Measurements from ENCODE around the gene CAT.

The CAT gene

DNA sequence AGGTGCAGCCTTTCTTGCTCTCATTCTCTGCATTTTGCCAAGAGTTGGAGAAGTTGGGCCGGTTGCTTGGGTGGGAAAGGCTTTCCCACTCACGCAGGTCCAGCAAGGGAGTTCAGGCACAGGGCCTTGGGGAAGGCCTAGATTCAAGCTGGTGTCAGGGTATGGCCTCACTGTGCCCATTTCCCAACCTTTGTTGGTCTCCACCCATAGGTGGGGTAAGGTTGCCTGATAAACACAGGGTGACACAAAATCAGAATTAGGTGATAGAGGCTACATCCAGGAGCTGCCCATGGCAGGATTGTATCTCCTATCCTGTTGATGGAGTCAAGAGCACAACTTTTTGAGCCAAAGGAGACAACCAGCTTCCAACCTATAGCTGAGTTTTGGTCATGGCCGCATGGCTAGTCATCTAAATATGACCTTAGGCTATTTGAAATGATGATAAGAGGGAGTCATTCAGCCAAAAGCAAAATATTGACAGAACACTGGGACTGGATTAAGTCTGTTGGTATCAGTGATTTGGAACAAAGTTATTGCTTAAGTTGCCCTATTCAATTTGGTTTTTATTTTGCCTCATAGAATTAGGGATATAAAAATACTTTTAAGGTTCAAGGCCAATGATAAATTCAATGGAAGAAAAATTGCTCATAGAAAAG is 20.9 kb downstream of the CAT start:
- DNase-seq (ENCODE audit: low read depth) = no peak

DNA sequence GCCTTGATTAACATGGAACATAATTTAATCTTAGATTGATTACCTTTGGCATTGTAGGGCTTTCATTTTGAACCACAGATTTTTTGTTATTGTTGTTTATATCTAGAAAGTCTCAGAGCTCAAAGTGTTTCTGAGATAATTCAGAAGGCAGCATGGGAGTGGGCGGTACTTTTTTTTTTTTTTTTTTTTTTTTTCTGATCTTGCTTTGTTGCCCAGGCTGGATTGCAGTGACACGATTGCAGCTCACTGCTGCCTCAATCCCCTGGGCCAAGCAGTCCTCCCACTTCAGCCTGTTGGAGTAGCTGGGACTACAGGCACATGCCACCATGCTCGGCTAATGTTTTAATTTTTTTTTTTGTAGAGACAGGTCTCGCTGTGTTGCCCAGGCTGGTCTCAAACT is 21.5 kb downstream of the CAT start:
- DNase-seq (ENCODE audit: low read depth) = no peak

- DNase-seq (ENCODE audit: low read depth) = no peak
Observed at GRCh38 chr11:34461215-34461614, 22.5 kb downstream of the CAT start.

- DNase-seq (ENCODE audit: low read depth) = no peak
Observed at GRCh38 chr11:34464591-34465051, 25.9 kb downstream of the CAT start.

GRCh38 chr11:34466802-34467488 is 28.2 kb downstream of the CAT start:
- DNase-seq (ENCODE audit: low read depth) = no peak

DNA sequence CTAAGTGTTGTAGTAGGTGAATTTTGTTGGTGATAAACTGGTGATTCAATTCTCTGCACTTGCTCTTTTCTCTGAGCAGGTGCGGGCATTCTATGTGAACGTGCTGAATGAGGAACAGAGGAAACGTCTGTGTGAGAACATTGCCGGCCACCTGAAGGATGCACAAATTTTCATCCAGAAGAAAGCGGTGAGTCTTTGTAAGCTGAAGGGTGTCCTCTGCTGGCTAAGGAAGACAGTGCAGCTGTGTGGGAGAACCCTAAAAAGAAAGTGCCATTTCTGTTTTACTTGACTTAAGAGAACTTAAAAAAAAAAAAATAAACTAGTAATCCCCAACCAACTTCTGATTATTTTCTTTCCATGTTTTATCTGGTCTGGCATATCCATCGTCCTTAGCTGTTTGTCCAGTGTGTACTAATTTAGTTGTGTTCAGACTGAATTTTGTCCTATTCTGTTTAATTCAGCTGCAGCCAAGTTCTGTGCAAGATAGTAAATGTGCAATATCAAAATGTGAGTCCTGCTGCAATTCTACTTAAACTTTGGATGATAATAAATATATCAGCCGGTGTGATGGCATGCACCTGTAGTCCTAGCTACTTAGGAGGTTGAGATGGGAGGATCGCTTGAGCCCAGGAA is 29.6 kb downstream of the CAT start:
- DNase-seq (ENCODE audit: low read depth) = no peak

DNA sequence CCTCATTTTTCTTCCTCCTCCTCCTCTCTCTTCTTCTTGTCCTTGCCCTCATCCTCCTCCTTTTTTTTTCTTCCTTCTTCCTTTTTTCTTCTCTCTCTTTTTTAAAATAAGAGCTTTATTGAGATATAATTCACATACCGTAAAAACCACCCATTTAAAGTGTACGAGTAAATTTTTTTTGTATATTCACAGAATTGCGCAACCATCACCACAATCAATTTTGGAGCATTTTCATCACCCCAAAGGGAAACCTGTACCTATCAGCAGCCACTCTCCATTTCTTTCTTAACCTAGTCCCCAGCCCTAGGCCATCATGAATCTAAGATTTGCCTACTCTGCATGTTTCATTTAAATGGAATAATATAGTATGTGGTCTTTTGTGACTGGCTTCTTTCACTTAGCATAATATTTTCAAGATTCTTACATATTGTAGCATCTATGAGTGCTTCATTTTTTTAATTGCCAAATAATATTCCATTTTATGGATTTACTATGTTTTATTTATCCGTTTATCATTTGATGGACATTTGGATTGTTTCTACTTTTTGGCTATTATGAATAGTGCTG is 35.0 kb downstream of the CAT start:
- DNase-seq (ENCODE audit: low read depth) = no peak

- DNase-seq (ENCODE audit: low read depth) = no peak
Observed at GRCh38 chr11:34475656-34476055, 36.9 kb downstream of the CAT start.

DNA sequence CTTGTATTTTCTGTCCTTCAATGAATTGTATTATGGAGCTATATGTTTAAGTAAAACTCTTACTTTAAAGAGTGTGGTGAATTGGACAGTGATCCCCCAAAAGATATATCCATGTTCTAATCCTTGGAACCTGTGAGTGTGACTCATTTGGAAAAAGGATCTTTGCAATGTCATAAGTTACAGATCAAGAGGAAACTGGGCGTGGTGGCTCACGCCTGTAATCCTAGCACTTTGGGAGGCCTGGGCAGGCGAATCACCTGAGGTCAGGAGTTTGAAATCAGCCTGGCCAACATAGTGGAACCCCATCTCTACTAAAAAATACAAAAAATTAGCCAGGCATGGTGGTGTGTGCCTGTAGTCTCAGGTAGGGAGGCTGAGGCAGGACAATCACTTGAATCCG is 38.1 kb downstream of the CAT start:
- DNase-seq (ENCODE audit: low read depth) = no peak

GRCh38 chr11:34478845-34479663 is 40.3 kb downstream of the CAT start:
- no peak for DNase-seq (ENCODE audit: low read depth)

- no peak for DNase-seq (ENCODE audit: low read depth)
Observed at GRCh38 chr11:34480314-34480713, 41.6 kb downstream of the CAT start.

GRCh38 chr11:34481307-34481706 is 42.6 kb downstream of the CAT start:
- DNase-seq (ENCODE audit: low read depth) = no peak

DNA sequence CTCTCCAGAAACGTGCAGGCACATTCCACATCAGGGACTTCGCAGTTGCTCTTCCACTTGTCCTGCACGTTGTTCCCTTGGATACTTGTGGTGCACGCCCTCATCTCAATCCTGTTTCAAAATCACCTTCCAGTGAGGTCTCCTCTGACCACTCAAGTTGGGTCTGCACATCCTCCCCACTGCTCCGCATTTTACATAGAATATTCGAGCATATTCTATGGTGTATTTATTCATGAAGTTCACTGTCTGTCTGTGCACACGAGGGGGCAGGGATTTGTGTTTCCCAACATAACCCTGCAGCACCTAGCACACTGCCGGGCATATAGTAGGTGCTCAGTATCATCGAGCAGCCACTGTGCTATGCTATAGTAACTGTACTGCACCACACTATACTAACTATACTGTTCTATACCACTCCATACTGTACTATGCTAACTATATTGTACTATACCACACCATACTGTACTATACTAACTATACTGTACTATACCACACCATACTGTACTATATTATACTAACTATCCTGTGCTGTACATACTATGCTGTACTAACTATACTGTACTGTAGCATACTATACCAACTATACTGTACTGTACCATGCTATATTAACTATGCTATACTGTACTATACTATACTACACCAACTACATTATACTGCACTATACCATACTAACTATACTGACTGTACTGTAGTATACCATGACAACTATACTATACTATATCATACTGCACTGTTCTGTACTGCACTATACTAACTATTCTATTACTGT is 44.6 kb downstream of the CAT start:
- no peak for DNase-seq (ENCODE audit: low read depth)

GRCh38 chr11:34487430-34487829 is 48.7 kb downstream of the CAT start:
- DNase-seq (ENCODE audit: low read depth) = no peak

GRCh38 chr11:34488855-34489557 is 50.3 kb downstream of the CAT start:
- no peak for DNase-seq (ENCODE audit: low read depth)

DNA sequence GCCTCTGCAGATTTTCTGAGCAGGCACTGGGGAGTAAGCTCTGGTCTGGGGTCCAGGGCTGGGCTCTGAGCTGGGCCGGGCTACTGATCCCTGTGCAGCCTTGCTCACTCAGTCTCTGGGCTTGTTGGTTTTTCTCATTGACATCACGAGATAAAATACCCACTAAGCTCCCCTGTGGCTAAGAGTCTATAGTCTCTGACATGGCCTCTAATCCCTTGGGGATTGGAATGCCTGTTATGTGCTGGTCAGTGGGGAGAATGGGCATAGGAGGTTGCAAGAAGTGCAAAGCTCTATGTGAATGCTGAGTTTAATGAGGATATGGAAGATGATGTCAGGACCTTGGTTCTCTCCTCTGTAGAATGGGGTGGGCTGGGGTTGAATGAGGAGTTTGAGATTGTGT is 51.6 kb downstream of the CAT start:
- no peak for DNase-seq (ENCODE audit: low read depth)

DNA sequence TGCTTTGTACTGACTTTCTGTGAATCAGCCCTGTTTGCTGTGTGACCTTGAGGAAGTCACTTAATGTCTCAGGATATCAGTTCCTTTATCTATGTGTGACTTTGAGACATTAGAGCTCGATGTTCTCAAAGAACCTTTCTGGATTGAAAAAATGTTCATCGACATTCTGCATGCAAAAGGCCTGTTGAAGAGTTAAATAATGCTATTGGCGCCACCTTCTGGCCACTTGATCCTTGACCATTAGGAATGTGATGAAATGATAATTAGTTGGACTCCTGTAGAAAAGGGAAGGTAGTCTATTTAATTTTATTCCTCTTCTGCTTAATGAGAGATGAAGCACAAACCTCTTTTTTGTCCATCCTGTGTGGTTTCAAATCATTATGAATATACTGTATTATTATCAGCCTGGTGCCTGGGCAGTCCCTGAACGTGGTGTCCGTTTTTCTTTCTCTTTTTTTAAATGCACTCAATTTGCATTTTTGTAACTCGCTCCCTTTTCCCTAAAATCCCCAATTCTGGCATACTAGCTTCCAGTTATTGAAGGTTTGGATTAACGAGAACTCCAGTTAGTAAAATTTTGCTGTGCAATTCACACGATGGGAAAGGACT is 54.2 kb downstream of the CAT start:
- DNase-seq (ENCODE audit: low read depth) = no peak

GRCh38 chr11:34493468-34493867 is 54.7 kb downstream of the CAT start:
- no peak for DNase-seq (ENCODE audit: low read depth)

- DNase-seq (ENCODE audit: low read depth) = no peak
Observed at GRCh38 chr11:34493926-34494595, 55.3 kb downstream of the CAT start.

DNA sequence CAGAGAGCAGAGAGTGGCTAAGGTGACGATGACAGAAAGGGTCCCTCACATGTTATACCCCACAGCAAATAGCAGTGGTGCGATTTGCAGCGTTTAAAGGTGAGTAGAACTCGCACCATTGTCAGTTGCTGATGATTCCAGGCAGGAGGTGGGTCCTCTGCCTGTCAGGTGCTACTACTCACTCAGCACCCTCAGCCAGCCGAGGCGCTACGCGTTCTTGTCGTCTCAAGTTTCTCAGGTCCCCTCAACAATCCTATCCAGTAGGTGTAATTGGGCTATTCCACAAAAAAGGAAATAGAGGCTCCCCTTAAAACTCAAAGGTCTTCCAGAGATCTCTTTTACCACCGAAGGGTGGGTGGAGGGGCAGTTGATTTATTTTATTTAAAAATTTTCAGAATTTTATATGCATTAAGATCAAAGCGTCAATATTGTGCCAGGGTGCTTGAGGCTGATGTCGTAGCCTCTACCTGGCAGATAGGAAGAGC is 56.5 kb downstream of the CAT start:
- no peak for DNase-seq (ENCODE audit: low read depth)

Measured in GM04504 (cell line).